Measurements from ENCODE around the gene CDH23.

CDH23 gene

DNA sequence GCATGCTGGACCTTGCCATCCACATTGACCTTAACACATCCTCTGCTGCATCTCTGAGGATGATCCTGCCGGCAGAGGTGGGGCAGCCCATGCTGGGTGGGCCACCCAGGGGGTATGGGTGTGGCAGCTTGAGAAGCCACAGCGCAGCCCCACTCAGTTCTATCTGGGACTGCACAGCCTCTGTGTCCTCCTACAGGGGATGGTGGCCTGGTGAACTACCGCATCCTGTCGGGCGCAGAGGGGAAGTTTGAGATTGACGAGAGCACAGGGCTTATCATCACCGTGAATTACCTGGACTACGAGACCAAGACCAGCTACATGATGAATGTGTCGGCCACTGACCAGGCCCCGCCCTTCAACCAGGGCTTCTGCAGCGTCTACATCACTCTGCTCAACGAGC lies 335.1 kb downstream of the CDH23 start:
- no peak for DNase-seq (ENCODE audit: low read depth)
- TF ChIP-seq, protein P1, sequence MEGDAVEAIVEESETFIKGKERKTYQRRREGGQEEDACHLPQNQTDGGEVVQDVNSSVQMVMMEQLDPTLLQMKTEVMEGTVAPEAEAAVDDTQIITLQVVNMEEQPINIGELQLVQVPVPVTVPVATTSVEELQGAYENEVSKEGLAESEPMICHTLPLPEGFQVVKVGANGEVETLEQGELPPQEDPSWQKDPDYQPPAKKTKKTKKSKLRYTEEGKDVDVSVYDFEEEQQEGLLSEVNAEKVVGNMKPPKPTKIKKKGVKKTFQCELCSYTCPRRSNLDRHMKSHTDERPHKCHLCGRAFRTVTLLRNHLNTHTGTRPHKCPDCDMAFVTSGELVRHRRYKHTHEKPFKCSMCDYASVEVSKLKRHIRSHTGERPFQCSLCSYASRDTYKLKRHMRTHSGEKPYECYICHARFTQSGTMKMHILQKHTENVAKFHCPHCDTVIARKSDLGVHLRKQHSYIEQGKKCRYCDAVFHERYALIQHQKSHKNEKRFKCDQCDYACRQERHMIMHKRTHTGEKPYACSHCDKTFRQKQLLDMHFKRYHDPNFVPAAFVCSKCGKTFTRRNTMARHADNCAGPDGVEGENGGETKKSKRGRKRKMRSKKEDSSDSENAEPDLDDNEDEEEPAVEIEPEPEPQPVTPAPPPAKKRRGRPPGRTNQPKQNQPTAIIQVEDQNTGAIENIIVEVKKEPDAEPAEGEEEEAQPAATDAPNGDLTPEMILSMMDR (IDR thresholded peaks at IDR 0.05; ENCODE audit: control insufficient read depth, insufficient read depth, low read depth, low read length, missing control alignments) = no peak
- no peak overlapping the region for H3K4me3 ChIP-seq (ENCODE audit: control insufficient read depth, low read depth, low read length)

- TF ChIP-seq, protein P1 (IDR thresholded peaks at IDR 0.05; ENCODE audit: control insufficient read depth, insufficient read depth, low read depth, low read length, missing control alignments) = no peak
- no peak for DNase-seq (ENCODE audit: low read depth)
- no peak overlapping the region for H3K4me3 ChIP-seq (ENCODE audit: control insufficient read depth, low read depth, low read length)
These were observed 338.1 kb downstream of the CDH23 start for GRCh38 chr10:71734797-71735196.

- no peak overlapping the region for H3K4me3 ChIP-seq (ENCODE audit: control insufficient read depth, low read depth, low read length)
- no peak for DNase-seq (ENCODE audit: low read depth)
- TF ChIP-seq, protein P1 (IDR thresholded peaks at IDR 0.05; ENCODE audit: control insufficient read depth, insufficient read depth, low read depth, low read length, missing control alignments) = no peak
These were observed 339.2 kb downstream of the CDH23 start for GRCh38 chr10:71735709-71736569.

DNA sequence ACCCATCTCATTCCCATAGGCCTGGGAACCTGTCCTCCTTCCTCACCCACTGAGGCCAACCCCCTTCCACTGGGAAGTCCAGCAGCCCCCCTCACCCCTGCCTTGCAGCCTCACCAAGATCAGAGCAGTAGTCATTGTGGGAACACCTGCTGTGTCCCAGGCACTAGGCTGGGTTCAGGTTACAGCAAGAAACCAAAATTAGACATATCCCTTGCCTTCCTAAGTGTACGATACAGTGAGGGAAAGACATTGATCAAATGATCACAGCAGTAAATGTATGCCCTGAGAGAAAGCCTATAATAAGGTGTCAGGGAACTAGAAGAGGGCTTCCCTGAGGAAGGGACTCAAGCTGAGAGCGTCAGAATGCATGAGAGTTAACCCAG lies 339.8 kb downstream of the CDH23 start:
- no peak overlapping the region for H3K4me3 ChIP-seq (ENCODE audit: control insufficient read depth, low read depth, low read length)
- TF ChIP-seq, protein P1 (IDR thresholded peaks at IDR 0.05; ENCODE audit: control insufficient read depth, insufficient read depth, low read depth, low read length, missing control alignments) = no peak
- no peak for DNase-seq (ENCODE audit: low read depth)

DNA sequence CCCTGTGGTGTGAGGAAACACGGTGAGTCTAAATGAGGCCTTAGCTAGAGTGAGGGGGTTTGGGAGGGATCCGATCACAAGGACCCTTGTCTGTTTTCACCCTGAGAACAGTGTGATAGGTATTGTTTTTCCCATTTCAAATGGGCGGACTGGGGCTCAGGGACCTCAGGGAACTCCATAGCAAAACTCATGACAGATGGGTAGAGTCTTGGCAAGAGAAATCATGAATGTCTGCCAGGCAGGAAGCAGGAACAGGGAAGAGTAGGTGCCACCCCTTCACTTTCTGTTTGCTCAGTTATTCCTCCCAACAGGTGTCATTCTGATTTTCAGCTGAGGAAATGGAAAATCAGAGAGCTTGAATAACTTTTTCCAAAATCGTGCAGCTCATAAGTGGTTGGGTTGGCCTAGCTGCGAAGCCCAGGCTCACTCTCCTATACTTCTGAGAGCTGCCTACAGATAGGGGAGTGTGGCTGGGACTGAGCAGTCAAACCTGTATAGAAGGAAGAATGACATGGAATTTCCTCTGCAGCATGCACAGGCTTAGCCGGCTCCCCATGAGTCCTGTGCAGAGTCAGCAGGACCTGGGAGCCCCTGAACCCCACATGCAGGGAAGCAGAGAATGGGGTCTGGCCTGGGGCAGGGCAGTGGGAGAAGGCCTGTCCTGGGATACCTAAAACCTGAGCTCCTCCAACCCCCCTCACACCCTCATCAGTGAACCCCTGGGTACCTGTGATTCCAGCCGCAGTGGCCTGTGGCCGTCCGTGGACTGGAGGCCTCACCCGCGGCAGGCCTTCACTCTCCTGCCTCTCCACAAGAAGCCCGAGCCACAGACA lies 340.5 kb downstream of the CDH23 start:
- H3K4me3 ChIP-seq (ENCODE audit: control insufficient read depth, low read depth, low read length) = no peak overlapping the region
- TF ChIP-seq, protein P1 (IDR thresholded peaks at IDR 0.05; ENCODE audit: control insufficient read depth, insufficient read depth, low read depth, low read length, missing control alignments) = no peak
- no peak for DNase-seq (ENCODE audit: low read depth)

GRCh38 chr10:71737834-71738197 lies 341.1 kb downstream of the CDH23 start:
- peak; percentile 78 for DNase-seq (ENCODE audit: low read depth)
- TF ChIP-seq, protein P1 (IDR thresholded peaks at IDR 0.05; ENCODE audit: control insufficient read depth, insufficient read depth, low read depth, low read length, missing control alignments) = no peak
- H3K4me3 ChIP-seq (ENCODE audit: control insufficient read depth, low read depth, low read length) = no peak overlapping the region
